ENCODE measurements around the gene CACUL1.

Gene CACUL1

GRCh38 chr10:118732245-118733165 lies 22.3 kb downstream of the CACUL1 start:
- no peak for DNase-seq

- DNase-seq: no peak
These were observed 23.9 kb downstream of the CACUL1 start for GRCh38 chr10:118730756-118731456.

GRCh38 chr10:118729641-118730258 lies 25.0 kb downstream of the CACUL1 start:
- DNase-seq: no peak

- DNase-seq: no peak
These were observed 25.6 kb downstream of the CACUL1 start for GRCh38 chr10:118729200-118729599.

- DNase-seq: peak; percentile 27
These were observed 28.8 kb downstream of the CACUL1 start for GRCh38 chr10:118725886-118726500.

GRCh38 chr10:118723466-118723865 lies 31.3 kb downstream of the CACUL1 start:
- no peak for DNase-seq

- DNase-seq: no peak
These were observed 33.3 kb downstream of the CACUL1 start for GRCh38 chr10:118721539-118721876.

- no peak for DNase-seq
These were observed 33.9 kb downstream of the CACUL1 start for GRCh38 chr10:118720685-118721538.

GRCh38 chr10:118714366-118714765 lies 40.4 kb downstream of the CACUL1 start:
- DNase-seq: no peak

GRCh38 chr10:118712930-118713634 lies 41.7 kb downstream of the CACUL1 start:
- no peak for DNase-seq

GRCh38 chr10:118712080-118712479 lies 42.7 kb downstream of the CACUL1 start:
- no peak for DNase-seq

- DNase-seq: no peak
These were observed 44.3 kb downstream of the CACUL1 start for GRCh38 chr10:118710487-118710886.

GRCh38 chr10:118708571-118708970 lies 46.2 kb downstream of the CACUL1 start:
- DNase-seq: no peak

- DNase-seq: no peak
These were observed 50.1 kb downstream of the CACUL1 start for GRCh38 chr10:118704711-118705110.

- DNase-seq: no peak
These were observed 53.0 kb downstream of the CACUL1 start for GRCh38 chr10:118701529-118702323.

GRCh38 chr10:118698421-118698820 lies 56.3 kb downstream of the CACUL1 start:
- DNase-seq: no peak

- DNase-seq: no peak
These were observed 59.9 kb downstream of the CACUL1 start for GRCh38 chr10:118694848-118695247.

- DNase-seq: no peak
These were observed 61.9 kb downstream of the CACUL1 start for GRCh38 chr10:118692872-118693271.

- DNase-seq: no peak
These were observed 65.5 kb downstream of the CACUL1 start for GRCh38 chr10:118689070-118689858.

GRCh38 chr10:118687472-118687871 lies 67.3 kb downstream of the CACUL1 start:
- no peak for DNase-seq

All from right hindlimb (tissue), 1 donor.